Astrocyte of the spinal cord (primary cell): Measurements from ENCODE around the gene MBNL1.

Experiments
- DNase-seq: peaks from one replicate; pipeline ENCODE4 v3.0.0; 2011; ENCODE audit warnings: low read depth, low spot score
- H3K4me3 ChIP-seq: 2 replicates; pipeline ENCODE4 v1.5.1; 2011; ENCODE audit warnings: low read depth, mild to moderate bottlenecking, low read length, moderate library complexity
- in situ Hi-C: cut with HindIII; loops from 2 replicates; pipeline ENCODE4 v1.10.0; 2017; ENCODE audit warnings: low sequenced_read_pairs
- TF ChIP-seq, protein P1 (sequence below): IDR thresholded peaks from 2 replicates; pipeline ENCODE4 v1.5.1; 2012; ENCODE audit warnings: low read depth, mild to moderate bottlenecking, low read length, inconsistent platforms

MBNL1 gene

DNA sequence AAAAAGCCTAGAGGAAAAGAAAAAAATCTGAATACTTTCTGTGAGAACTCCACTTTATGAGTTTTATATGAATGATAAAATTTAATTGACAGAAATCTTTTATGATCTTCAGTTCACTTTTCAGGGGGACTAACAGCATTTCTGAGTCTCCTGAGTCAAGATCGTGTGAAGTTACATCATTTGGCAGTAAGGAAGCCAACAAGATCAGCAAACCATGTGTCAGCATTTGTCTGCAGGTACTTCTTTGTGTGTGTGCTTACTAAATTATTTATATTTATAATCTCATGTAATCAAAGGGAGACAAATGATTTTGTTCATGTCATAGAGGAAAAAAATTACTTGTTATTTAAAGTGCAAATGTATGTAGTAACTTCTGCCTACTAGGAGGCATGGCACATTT is 217.6 kb downstream of the MBNL1 start:
- TF ChIP-seq, protein P1, sequence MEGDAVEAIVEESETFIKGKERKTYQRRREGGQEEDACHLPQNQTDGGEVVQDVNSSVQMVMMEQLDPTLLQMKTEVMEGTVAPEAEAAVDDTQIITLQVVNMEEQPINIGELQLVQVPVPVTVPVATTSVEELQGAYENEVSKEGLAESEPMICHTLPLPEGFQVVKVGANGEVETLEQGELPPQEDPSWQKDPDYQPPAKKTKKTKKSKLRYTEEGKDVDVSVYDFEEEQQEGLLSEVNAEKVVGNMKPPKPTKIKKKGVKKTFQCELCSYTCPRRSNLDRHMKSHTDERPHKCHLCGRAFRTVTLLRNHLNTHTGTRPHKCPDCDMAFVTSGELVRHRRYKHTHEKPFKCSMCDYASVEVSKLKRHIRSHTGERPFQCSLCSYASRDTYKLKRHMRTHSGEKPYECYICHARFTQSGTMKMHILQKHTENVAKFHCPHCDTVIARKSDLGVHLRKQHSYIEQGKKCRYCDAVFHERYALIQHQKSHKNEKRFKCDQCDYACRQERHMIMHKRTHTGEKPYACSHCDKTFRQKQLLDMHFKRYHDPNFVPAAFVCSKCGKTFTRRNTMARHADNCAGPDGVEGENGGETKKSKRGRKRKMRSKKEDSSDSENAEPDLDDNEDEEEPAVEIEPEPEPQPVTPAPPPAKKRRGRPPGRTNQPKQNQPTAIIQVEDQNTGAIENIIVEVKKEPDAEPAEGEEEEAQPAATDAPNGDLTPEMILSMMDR: no peak
- no peak overlapping the region for H3K4me3 ChIP-seq
- in situ Hi-C loops: no loop called here
- no peak for DNase-seq

DNA sequence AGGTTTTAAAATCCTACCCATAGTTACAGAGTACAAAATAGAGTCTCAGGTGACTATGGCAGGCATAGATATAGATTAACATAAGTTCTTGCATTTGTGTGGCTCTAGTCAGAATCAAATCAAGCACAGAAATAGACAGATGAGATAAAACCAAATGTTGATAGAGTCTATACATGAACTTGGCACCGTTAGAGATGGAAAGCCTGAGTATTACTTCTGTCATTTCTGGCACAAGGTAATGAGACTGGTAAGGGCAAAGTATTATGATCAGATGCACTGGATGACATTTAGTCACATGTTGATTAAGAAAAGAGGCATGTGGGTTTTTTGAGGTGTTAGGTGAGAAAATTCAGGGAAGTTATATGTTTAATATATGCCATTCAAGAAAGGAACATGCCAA is 219.7 kb downstream of the MBNL1 start:
- no peak overlapping the region for H3K4me3 ChIP-seq
- TF ChIP-seq, protein P1: no peak
- in situ Hi-C loops: no loop called here
- no peak for DNase-seq

DNA sequence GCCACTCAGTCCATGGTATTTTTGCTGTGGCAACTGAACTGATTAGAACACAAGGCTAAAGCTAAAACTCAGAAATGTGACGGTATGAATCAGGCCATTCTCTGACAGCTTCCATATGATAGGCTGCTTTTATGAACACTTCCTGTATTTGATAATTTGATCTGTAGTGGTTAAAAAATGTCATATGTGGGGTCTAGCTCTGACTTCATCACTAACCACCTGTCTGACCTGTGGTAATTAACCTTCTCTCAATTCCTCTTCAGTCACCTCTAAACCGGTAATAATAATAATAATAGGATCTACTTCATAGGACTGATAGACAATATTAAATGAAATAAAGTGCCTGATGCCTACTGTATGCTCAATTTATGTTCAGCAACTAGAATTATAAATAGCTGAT is 223.2 kb downstream of the MBNL1 start:
- no peak overlapping the region for H3K4me3 ChIP-seq
- DNase-seq: no peak
- in situ Hi-C loops: no loop called here
- TF ChIP-seq, protein P1: no peak

DNA sequence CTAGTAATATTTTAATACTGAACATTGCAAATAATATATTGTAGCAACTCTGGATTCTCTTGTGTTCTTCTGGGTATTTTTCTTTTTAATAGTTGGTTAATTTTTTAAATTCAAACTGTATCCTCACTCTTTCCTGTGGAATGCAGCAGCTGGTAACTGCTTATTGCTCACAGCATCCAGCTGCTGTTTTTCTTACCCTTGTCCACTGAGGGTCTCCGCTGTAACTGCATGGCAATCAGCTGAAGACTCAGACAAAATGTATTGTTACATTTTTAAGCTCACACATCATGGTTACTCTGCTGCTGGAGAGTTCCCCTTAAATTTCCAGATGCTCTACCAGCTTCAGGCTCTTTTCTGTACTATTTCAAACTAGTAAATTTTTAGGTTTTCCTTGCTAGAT is 227.6 kb downstream of the MBNL1 start:
- in situ Hi-C loops: no loop called here
- DNase-seq: no peak
- H3K4me3 ChIP-seq: no peak overlapping the region
- TF ChIP-seq, protein P1: no peak

DNA sequence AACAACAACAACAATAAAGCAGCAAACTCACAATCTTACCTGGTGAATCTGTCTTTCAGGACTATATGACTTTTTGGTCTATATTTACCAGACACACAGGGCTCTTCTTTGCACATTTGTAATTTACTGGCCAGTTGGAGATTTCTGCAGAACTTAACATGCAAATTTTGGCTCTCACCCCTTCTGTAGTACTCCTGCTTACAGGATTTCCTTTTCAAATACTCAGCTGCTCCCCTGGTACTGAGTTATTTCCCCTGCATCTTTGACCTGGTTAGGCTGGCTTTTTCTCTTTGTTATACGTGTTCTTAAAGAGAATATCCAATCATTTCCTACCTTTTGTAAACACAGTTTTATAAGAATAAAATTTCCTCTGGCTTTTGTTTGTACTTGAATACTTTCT is 228.0 kb downstream of the MBNL1 start:
- in situ Hi-C loops: no loop called here
- TF ChIP-seq, protein P1: no peak
- H3K4me3 ChIP-seq: no peak overlapping the region
- DNase-seq: no peak

DNA sequence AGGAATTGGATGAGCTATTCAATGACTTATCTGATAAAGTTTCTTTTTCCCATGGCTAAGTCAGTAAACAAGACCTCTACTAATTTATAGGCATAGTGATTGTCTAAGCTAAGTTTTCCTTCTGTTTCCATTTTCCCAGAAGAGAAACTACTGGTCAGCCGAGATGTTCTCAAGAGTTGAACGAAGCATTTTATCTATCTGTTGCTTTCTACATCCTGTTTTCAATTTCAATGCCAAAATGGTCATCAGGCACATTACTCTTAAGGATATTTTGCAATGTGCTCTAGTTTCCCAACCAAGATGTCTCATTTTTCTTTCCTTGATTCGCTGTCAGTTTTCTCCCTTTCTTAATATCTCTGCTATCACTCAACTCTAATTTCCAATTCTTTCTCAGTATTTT is 228.7 kb downstream of the MBNL1 start:
- TF ChIP-seq, protein P1: no peak
- DNase-seq: no peak
- in situ Hi-C loops: no loop called here

DNA sequence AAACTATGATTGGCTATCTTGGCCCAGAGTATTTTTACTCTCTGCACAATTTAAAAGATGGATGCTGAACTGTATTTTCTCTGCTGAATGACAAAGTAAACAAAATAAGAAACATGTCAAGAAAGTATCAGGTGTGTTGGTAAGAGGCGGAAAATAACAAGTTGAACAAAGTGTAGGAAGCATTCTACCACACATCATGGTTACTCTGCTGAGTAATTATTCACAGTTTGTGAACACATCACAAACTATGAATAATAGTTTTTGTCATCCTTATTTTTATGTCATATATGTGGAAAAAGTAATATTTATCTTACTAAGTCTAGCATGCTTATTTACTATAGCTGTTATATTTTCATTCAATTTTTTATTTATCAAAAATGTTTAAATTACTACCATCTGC is 229.2 kb downstream of the MBNL1 start:
- TF ChIP-seq, protein P1: no peak
- DNase-seq: no peak
- in situ Hi-C loops: no loop called here
- H3K4me3 ChIP-seq: no peak overlapping the region

More for the DNA sequence above, 228.7 kb downstream of the MBNL1 start:
- no peak overlapping the region for H3K4me3 ChIP-seq
